Diencephalon (tissue), 1 donor: ENCODE results near the gene PLEKHG3. TPM values are rescaled to one million over a fixed set of nuclear protein-coding genes. Genes with fewer than 3 reads are reported as not detected.

ENCODE experiments used
- total RNA-seq: library from RNA; depleted of rRNA; stranded (reverse); fragments of >200 nt; gene quantifications from one replicate; pipeline ENCODE4 v1.2.3, GENCODE V29; 2014

The PLEKHG3 gene
- total RNA-seq = 9.9 TPM

DNA sequence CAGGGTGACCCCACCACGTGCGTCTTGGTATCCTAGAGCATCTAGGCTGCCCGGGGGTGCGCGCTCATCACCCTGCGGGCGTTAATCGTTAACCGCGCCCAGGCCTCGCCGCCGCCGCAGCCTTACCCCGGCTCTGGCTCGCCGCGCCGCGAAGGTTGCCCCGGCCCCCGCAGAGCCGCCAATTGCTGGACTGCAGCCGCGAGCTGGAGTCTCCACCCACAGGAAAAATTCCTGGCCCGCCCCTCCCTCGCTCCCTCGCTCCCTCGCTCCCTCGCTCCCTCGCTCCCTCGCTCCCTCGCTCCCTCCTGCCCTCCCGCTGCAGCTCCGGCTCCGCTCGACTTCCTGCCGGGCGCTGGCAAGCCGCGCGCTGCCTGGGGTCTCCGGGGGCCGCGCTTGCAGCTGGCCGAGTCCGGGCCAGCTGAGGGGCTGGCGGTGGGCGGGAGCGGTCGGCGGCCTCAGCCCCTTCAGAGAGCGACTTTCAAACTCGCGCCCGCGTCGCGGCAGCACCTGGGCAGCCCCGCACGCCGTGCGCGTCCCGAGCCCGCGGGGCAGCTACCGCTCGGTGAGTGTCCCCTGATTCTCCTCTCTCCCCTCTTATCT, at the start of gene PLEKHG3:
TSS of gene PLEKHG3 (plus strand) at position 282 of the 600 bp plus-strand sequence. CDS start 23,208 bp downstream, outside the sequence.

Other genes with a start within 250 kb of the PLEKHG3 start
- 44.5 TPM for gene AKAP5, start 238.9 kb upstream of the PLEKHG3 start, total RNA-seq
- 19.1 TPM for gene ZBTB25, start 200.6 kb upstream of the PLEKHG3 start, total RNA-seq
- gene ZBTB1, start 199.7 kb upstream of the PLEKHG3 start, total RNA-seq = 54.4 TPM
- gene HSPA2, start 163.7 kb upstream of the PLEKHG3 start, total RNA-seq = 27.2 TPM
- gene PPP1R36, start 154.5 kb upstream of the PLEKHG3 start, total RNA-seq = 1.2 TPM
- gene SPTB, start 175.5 kb downstream of the PLEKHG3 start, total RNA-seq = 28.1 TPM
- 47.7 TPM for gene CHURC1, start 210.0 kb downstream of the PLEKHG3 start, total RNA-seq
- gene GPX2, start 238.3 kb downstream of the PLEKHG3 start, total RNA-seq = not detected